ENCODE results near the gene MS4A10.

MS4A10 gene

GRCh38 chr11:60830478-60831142 lies 45.5 kb downstream of the MS4A10 start:
- DNase-seq: no peak

- DNase-seq: peak; percentile 50
Observed at GRCh38 chr11:60831143-60831500, 46.0 kb downstream of the MS4A10 start.

DNA sequence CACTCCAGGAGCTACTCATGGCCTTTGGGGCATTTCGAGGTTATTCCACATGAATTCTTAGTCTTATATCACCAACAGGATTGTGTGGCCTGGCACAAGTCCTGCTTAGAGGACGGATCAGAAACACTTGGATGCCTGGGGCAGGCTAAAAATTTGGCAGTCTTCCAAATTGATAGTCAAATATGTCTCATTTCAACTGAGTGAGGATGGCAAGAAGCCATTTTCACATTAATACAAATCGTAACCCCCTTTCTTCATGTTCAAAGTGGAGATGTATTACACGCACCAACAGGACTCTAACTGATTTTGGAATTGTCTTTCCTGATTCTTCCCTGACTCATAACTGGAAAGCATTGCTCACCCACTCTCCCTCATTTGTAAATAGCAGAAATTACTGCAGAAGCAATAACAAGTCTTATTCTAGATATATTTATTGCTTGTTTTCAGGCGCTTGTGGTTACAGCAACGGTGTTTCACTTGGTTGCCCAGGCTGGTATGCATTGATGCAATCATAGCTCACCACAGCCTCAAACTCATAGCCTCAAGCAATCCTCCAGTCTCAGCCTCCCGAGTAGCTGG lies 46.5 kb downstream of the MS4A10 start:
- DNase-seq: no peak

DNA sequence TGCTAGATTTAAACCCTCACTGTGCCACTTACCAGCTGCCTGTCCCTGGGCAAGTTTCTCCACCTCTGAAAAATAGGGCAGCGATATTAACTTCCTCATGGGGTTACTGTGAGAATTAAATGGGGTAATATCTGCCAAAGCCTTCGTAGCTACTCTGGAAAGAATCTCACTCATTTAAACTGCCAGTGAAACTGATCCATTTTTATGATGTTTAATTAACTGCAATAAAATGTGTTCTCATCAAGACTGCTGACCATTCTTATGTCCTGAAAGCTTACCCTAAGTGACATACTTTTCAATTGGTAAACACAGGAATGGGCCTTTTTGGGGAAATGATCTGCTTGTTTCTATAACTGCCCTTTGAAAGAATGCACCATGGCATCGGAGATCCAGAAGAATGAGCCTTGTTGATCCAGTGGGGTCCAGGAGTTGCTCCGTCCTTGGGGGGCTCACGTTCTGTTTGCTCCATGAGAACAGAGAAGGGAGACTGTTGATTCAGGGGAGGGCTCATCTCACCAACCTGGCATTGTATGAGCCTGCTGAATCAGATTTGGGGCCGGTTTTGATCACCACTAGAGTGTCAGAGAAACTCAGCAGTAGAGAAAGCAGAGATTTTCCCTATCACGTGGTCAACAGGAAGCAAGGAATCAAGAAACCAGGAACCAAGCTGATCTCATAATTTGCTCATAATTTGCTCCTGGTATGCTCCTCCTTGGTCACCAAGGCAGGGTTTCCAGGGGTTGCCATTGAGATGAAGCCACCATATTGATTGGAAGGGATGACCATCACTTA lies 49.8 kb downstream of the MS4A10 start:
- no peak for DNase-seq

GRCh38 chr11:60835534-60835846 lies 50.4 kb downstream of the MS4A10 start:
- DNase-seq: peak; percentile 89

DNA sequence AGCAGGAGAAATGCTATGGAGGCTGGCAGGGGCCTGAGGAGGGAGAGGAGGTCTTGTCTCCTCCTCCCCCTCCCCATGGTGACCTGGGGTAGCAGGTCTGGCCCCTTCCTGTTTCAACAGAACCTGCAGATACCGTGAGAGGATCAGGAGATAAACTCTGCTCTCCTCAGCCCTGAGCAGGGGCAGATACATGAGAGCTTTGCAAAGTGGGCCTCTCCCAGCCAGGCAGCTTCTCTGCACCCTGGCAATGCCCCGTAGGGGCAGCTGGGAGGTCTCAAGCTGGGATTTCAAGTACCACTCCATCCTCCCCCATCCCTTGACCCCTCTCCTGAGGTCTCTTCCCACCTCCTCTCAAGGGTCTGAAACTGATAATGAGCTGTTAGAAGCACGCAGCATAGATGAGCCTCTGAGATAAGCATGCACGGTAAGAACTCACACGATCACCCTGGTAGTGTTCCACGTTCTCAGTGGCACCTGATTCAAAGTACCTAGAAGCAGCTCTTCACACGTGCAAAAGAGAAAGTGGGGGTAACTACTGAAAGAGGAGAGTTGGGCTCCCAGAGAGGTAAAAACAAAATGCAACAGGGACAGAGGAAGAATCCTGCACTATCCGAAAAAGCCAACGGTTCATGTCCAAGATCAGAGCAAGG lies 51.9 kb downstream of the MS4A10 start:
- no peak for DNase-seq

DNA sequence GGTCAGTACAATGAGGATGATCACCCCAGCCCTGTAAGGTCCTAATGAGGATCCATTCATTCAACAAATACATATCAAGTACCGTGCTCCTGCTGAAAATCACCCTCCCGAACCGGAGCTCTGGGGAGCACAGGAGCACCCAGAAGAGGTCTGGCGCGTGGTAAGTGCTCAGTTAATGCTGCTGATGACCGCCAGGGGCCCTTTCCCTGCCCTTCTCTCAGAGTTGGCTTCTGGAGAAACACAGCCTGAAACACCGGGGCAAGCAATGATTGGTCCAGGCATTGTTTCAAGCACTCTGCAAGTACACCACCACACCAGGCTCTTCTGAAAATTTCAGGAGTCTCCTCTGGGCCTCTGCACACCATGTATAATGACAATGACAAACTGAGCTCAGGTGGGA lies 53.0 kb downstream of the MS4A10 start:
- DNase-seq: no peak

DNA sequence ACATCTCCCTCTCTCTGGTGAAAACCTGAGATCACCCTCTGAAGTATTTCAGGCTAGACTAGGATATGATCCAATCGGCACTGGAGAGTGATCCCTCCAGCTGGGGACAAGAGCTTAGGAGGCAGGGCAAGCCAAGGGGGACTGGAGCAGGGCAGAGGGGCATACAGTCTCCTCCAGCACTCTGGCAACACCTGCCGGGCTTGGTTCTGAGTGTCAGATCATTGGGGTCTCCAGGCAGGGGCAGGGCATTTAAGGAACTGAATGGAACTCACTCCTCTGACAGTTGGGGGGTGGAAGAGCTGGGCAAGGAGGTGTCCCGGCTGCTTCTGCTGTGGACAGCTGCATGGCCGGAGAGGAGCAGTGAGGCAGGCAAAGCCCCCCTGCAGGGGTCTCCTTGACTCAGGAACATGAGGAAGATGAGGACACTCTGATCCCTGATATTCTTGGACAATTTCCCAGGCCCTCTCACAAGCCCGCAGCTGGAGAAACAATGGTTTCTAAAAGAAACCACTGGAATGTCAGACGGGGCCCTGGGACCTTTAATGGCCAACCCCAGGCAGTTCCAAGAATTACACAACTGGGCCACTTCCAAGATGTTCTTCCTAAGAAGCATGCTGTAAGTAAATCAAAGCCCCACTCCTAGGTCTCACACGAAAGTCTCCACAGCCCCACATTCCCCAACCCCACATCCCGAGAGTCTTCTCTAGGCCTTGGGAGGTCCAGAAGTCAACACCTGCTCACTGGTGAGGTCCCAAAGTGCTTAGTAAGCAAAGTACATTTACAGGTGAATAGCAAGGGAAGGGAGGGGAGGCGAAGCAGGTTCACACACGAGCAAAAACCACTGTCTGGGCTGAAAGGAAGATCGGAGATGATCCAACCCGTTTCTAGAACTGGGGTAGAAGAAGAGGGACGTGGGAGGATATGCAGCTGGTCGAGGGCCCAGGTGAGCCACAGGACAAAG lies 55.6 kb downstream of the MS4A10 start:
- no peak for DNase-seq

DNA sequence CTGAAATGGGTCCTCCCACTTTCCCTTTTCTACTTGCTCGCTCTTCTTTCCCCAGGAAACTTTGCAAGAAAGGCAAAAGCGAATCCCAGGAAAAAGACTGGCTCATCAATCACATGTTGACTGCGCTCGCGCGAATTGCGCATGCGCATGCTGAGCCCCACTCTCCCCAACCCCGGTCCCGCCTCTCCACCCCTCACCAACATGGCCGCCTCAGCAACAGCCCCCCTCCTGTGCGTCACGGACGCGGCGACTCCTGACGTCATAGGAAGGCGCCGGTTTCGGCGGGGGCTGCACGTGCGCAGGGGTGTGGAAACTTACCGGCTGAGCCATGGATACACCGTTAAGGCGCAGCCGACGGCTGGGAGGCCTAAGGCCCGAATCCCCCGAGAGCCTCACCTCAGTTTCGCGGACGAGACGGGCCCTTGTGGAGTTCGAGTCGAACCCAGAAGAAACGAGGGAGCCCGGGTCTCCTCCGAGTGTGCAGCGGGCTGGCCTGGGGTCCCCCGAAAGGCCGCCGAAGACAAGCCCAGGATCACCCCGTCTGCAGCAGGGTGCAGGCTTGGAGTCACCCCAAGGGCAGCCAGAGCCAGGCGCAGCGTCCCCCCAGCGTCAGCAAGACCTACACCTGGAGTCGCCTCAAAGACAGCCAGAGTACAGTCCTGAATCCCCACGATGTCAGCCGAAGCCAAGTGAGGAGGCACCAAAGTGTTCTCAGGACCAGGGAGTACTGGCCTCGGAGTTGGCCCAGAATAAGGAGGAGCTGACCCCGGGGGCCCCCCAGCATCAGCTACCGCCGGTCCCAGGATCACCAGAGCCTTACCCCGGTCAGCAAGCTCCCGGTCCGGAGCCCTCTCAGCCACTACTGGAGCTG lies 56.9 kb downstream of the MS4A10 start, which contains the start of gene CCDC86:
Gene CCDC86 (plus strand): TSS at position 317 of the 871 bp plus-strand sequence. CDS start 12 bp downstream, at position 329.
- peak; percentile 92 for DNase-seq

GRCh38 chr11:60842668-60843600 lies 57.8 kb downstream of the MS4A10 start:
- no peak for DNase-seq

DNA sequence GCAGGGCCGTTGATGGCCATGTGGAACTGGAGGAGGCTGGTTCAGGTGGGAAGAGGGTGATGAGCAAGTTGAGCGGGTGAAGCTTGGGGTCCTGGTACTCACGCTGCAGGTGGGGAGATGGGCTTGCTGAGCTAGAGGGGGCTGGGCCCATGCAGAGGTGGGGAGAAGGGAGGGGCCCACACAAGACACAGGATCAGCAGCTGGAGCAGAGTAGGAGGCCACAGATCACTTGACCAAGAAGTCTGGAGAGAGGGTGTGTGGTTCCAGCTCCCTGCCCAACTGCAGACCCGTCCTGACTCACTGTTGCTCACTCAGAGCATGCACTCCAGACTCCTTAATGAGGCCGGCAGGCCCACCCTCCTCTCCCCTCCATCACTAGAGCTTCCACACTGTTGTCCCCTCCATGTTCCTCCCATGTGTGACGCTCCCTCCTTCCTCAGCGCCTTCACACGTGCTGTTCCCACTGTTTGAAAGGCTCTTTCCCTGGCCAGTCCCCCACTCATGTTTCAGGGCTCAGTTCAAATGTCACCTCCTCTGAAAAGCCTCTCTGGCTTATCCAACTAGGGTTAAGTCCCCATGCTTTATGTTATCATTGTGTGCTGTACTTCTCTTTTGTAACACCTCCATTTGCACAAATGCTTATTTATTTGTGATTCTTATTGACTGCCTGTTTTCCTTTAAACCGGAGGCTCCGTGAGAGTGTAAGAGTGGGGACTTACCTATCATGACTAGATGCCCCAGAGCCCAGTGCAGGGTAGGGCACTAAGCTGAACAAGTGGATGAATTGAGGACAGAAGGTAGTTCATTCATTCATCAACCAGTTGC lies 59.1 kb downstream of the MS4A10 start:
- no peak for DNase-seq

- no peak for DNase-seq
Observed at GRCh38 chr11:60844870-60845221, 59.7 kb downstream of the MS4A10 start.

DNA sequence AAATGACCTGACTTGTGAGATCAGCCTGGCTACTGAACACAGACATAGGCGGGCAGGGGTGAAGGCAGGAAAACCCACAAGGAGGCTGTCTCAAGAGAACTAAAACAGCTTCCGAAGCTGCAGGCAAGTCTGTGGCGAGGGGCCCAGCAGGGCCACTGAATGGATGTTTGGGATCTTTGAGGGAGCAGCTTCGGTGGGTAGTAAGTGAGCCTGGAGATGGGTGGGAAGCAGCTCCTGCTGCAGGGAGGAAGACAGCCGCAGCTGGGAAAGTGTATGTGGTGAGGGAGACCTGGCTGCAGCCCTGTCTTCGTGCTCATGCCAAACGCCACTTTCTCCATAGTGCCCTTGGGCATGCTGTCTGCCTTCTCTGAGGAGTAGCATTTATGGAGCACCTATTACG lies 60.2 kb downstream of the MS4A10 start:
- DNase-seq: no peak

DNA sequence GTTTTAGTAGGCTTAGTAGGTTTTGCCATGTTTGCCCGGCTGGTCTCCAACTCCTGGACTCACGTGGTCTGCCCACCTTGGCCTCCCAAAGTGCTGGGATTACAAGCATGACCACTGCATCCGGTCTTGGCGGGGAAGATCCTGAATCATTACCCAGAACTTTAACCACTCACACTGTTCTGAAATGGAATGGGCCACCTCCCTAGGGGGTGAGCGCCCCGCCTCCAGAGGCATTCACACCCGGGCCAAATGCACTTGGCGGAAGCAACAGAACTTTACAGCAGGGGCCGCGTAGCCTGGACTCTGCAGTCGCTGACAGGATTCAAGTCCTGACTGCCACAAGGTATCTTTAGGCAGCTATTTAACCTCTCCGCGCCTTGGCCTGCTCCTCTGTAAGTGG lies 62.1 kb downstream of the MS4A10 start:
- DNase-seq: no peak

GRCh38 chr11:60847896-60848295 lies 62.8 kb downstream of the MS4A10 start:
- no peak for DNase-seq

GRCh38 chr11:60848714-60849151 lies 63.6 kb downstream of the MS4A10 start:
- no peak for DNase-seq

DNA sequence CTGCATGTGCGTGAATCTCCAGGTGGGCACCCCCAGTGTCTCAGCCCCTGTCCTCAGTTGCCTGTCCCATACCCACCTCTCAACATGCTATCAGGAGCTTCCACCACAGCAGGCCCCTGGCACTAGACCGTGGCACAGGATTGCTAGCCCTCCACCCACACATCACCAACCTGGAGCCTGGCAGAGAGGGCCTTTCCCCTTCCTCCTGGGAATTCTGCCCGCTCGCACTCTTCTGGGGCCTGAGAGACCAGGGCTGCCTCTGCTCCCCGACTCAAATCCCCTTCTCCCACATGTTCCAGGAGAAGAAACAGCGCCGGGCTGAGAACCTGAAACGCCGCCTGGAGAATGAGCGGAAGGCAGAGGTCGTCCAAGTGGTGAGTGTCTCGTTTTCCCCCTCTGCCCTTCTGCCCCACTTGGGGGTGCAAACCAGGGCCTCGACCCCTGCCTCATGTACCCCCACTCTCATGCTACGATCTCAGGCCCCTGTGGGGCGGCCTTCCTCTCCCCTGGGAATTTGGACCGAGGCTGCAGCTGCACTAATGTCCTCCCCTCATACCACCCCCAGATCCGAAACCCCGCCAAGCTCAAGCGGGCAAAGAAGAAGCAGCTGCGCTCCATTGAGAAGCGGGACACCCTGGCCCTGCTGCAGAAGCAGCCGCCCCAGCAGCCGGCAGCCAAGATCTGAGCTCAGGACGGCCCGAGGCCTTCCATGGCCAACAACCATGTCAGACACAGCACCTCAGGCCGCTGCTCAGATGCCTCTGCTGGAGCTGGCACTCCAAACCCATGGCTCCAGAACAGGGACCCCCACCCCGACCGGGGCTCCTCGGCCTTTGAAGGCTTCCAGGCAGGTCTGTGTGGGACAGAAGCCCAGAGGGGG lies 64.7 kb downstream of the MS4A10 start:
- DNase-seq: no peak

Measured in MV-4-11 (cell line).